Mesenchymal stem cell (in vitro differentiated cells and primary cell): Measurements from ENCODE around the gene TRIM24.

Source experiments
- DNase-seq: peaks from one replicate; pipeline ENCODE4 v3.0.0-alpha.2; 2013
- H2AFZ ChIP-seq: one replicate; pipeline ENCODE4 v1.6.1; 2013; ENCODE audit warnings: low read depth, mild to moderate bottlenecking, control low read depth, inconsistent platforms, low read length, moderate library complexity
- H2AK5ac ChIP-seq: 2 replicates; pipeline ENCODE4 v1.6.1; 2013; ENCODE audit warnings: low read length, moderate library complexity, mild to moderate bottlenecking, inconsistent platforms; ENCODE audit not compliant: severe bottlenecking
- H2BK120ac ChIP-seq: one replicate; pipeline ENCODE4 v1.6.1; 2013; ENCODE audit warnings: low read depth, mild to moderate bottlenecking, inconsistent platforms, low read length, moderate library complexity
- H2BK12ac ChIP-seq, 2 experiments: one replicate each; pipeline ENCODE4 v1.6.1; 2013; ENCODE audit warnings: inconsistent platforms in 2 of 2, low read length in 2 of 2, mild to moderate bottlenecking in 2 of 2, moderate library complexity in 2 of 2, control low read depth in 1 of 2
- H2BK15ac ChIP-seq: one replicate; pipeline ENCODE4 v1.6.1; 2013; ENCODE audit warnings: mild to moderate bottlenecking, low read depth, inconsistent platforms; ENCODE audit not compliant: poor library complexity, severe bottlenecking
- H2BK5ac ChIP-seq: 2 replicates; pipeline ENCODE4 v1.6.1; 2013; ENCODE audit warnings: low read depth, mild to moderate bottlenecking, low read length, control low read depth, inconsistent platforms; ENCODE audit not compliant: poor library complexity, severe bottlenecking
- H3K14ac ChIP-seq, 2 experiments: one replicate each; pipeline ENCODE4 v1.6.1; 2013; ENCODE audit warnings: inconsistent platforms in 2 of 2, low read length in 2 of 2, control low read depth in 1 of 2, mild to moderate bottlenecking in 1 of 2, moderate library complexity in 1 of 2
- H3K18ac ChIP-seq, 2 experiments: one replicate each; pipeline ENCODE4 v1.6.1; 2013; ENCODE audit warnings: inconsistent platforms in 2 of 2, low read length in 2 of 2, control low read depth in 1 of 2, low read depth in 1 of 2, mild to moderate bottlenecking in 1 of 2
- H3K23ac ChIP-seq, 2 experiments: one replicate each; pipeline ENCODE4 v1.6.1; 2013; ENCODE audit warnings: inconsistent platforms in 2 of 2, low read length in 2 of 2, mild to moderate bottlenecking in 2 of 2, moderate library complexity in 2 of 2, control low read depth in 1 of 2
- H3K27ac ChIP-seq: 2 replicates; pipeline ENCODE4 v1.5.1; 2013; ENCODE audit warnings: mild to moderate bottlenecking, moderate library complexity, low read length, control low read depth, inconsistent platforms; ENCODE audit not compliant: poor library complexity, severe bottlenecking
- H3K27me3 ChIP-seq, 2 experiments: 2 replicates each; pipeline versions ENCODE4 v1.6.1 to v1.7.0; 2013; ENCODE audit warnings: low read length in 2 of 2, mild to moderate bottlenecking in 2 of 2, moderate library complexity in 2 of 2, control low read depth in 1 of 2, inconsistent platforms in 1 of 2; ENCODE audit not compliant: control insufficient read depth in 1 of 2, insufficient read depth in 1 of 2
- H3K36me3 ChIP-seq, 2 experiments: 2 replicates each; pipeline versions ENCODE4 v1.6.1 to v1.7.0; 2013; ENCODE audit warnings: low read length in 2 of 2, control low read depth in 1 of 2, inconsistent platforms in 1 of 2, low read depth in 1 of 2, mild to moderate bottlenecking in 1 of 2; ENCODE audit not compliant: insufficient read depth in 2 of 2, control insufficient read depth in 1 of 2
- H3K4ac ChIP-seq, 2 experiments: one replicate each; pipeline ENCODE4 v1.6.1; 2013; ENCODE audit warnings: inconsistent platforms in 2 of 2, low read length in 2 of 2, mild to moderate bottlenecking in 2 of 2, moderate library complexity in 2 of 2, control low read depth in 1 of 2, low read depth in 1 of 2
- H3K4me1 ChIP-seq: 2 replicates; pipeline ENCODE4 v1.6.1; 2013; ENCODE audit warnings: low read depth, low read length, control low read depth; ENCODE audit not compliant: control insufficient read depth, insufficient read depth
- H3K4me2 ChIP-seq: 2 replicates; pipeline ENCODE4 v1.6.1; 2013; ENCODE audit warnings: low read length, mild to moderate bottlenecking, inconsistent platforms; ENCODE audit not compliant: poor library complexity, severe bottlenecking
- H3K4me3 ChIP-seq, 2 experiments: 2 replicates each; pipeline versions ENCODE4 v1.5.1 to v1.7.0; 2013; ENCODE audit warnings: low read length in 2 of 2, mild to moderate bottlenecking in 2 of 2, control low read depth in 1 of 2, low read depth in 1 of 2; ENCODE audit not compliant: insufficient read depth in 1 of 2
- H3K79me1 ChIP-seq: replicated peaks from 2 replicates; pipeline ENCODE4 v1.6.1; 2013; ENCODE audit warnings: mild to moderate bottlenecking, control low read depth, low read length, inconsistent platforms; ENCODE audit not compliant: poor library complexity, severe bottlenecking
- H3K9ac ChIP-seq: 2 replicates; pipeline ENCODE4 v1.7.0; 2013; ENCODE audit warnings: mild to moderate bottlenecking, low read length, moderate library complexity
- H3K9me3 ChIP-seq: 2 replicates; pipeline ENCODE4 v1.7.0; 2013; ENCODE audit warnings: mild to moderate bottlenecking, low read length; ENCODE audit not compliant: control insufficient read depth
- H4K8ac ChIP-seq: one replicate; pipeline ENCODE4 v1.6.1; 2013; ENCODE audit warnings: inconsistent platforms, mild to moderate bottlenecking, low read length, moderate library complexity
- H4K91ac ChIP-seq: one replicate; pipeline ENCODE4 v1.6.1; 2013; ENCODE audit warnings: mild to moderate bottlenecking, low read length, inconsistent platforms
- WGBS: methylation state at CpG from one replicate; pipeline ENCODE4 v1.1.7; 2013; ENCODE audit warnings: mixed read lengths; 5-methylcytosine and 5-hydroxymethylcytosine counted together

TRIM24 gene

DNA sequence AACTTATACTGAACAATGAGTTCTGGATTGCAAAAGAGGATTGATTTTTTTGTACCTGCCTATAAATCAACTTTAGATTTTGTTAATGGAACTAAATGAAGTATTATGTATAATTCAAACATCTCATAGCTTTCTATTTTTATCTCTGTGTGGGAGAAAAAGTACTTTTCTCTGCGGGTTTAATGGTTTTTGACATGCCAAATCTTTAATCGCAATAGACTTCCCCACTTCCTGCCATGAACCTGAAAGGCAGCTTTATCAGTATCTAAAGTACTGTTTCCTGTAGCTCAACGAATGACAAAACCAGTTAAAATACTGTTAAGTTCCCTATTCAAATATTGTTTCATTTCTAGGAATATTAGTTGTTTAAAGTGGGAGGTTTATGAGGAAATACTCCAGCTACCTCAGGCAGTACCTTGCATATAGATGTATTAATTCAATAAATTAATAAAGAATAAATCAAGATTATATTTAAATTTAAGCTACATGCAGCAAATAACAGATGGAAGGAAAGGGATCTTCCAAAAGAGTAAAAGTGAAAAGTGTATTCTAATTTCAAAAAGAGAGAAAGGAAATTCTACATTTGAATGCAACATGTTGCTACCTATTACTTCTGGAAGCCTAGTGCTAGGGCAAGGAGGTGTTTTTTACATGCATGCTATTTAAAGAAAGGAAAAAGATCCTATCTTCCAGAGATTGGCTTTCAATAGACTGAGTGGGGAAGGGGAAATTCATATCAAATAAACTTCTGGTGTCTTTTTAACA, 165.2 kb downstream of the TRIM24 start:
- Histone ChIP-seq H4K8ac (no peak overlapping the region), H2BK5ac (no peak overlapping the region), H2BK120ac (no peak overlapping the region), H3K9me3 (no peaks in the 10 kb centered on the region), H3K27ac (no peak overlapping the region), H2BK12ac (no peak overlapping the region), H3K4ac (no peak overlapping the region), H3K36me3 (no peaks in the 10 kb centered on the region), H3K18ac (no peak overlapping the region), H3K4me2 (no peak overlapping the region), H2AK5ac (no peak overlapping the region), H3K27me3 (peaks cover 0 to 4% of the 10 kb centered on the region in 2 experiments), H4K91ac (no peak overlapping the region), H3K4me1 (no peaks in the 10 kb centered on the region), H3K79me1 (no peaks in the 10 kb centered on the region), H3K4me3 (no peak overlapping the region), H3K14ac (no peak overlapping the region), H2BK15ac (no peak overlapping the region), H3K23ac (no peak overlapping the region), H2AFZ (no peak overlapping the region), H3K9ac (no peak overlapping the region)
- WGBS: no CpG with 5 or more reads among the region's 3 CpGs
- no peak for DNase-seq

DNA sequence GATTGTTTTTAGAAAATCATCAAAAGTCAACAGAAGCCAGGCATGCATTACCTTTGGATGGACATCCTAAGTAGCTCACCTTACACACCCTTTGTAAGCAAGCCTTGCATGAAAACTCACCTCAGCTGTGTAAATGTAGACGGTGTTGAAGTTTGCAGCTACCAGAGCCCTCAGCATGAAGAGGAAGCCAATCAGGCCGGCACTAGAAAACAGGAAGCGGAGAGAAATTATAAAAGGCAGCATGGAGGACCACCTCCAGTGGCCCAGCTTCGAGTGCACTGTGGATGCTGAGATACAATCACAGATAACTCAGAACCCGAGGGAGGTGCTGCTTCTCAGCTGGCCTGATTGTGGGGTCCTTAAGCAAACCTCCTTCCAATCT, 165.8 kb downstream of the TRIM24 start:
- H4K91ac ChIP-seq: no peak overlapping the region
- H3K4me3 ChIP-seq: no peak overlapping the region
- H3K4me2 ChIP-seq: no peak overlapping the region
- no peak overlapping the region for H2AFZ ChIP-seq
- H2BK15ac ChIP-seq: no peak overlapping the region
- H3K9me3 ChIP-seq: no peaks in the 10 kb centered on the region
- no peaks in the 10 kb centered on the region for H3K4me1 ChIP-seq
- no peak overlapping the region for H2AK5ac ChIP-seq
- no peak for DNase-seq
- no peak overlapping the region for H3K27ac ChIP-seq
- no peaks in the 10 kb centered on the region for H3K36me3 ChIP-seq
- H2BK12ac ChIP-seq: no peak overlapping the region
- no peak overlapping the region for H2BK120ac ChIP-seq
- 62% methylated on average over 5 of the region's 5 CpGs for WGBS
- no peak overlapping the region for H2BK5ac ChIP-seq
- H3K14ac ChIP-seq: no peak overlapping the region
- H3K23ac ChIP-seq: no peak overlapping the region
- no peak overlapping the region for H3K4ac ChIP-seq
- no peaks in the 10 kb centered on the region for H3K79me1 ChIP-seq
- no peak overlapping the region for H4K8ac ChIP-seq
- no peak overlapping the region for H3K18ac ChIP-seq
- H3K9ac ChIP-seq: no peak overlapping the region
- peaks cover 0 to 4% of the 10 kb centered on the region in 2 experiments for H3K27me3 ChIP-seq

DNA sequence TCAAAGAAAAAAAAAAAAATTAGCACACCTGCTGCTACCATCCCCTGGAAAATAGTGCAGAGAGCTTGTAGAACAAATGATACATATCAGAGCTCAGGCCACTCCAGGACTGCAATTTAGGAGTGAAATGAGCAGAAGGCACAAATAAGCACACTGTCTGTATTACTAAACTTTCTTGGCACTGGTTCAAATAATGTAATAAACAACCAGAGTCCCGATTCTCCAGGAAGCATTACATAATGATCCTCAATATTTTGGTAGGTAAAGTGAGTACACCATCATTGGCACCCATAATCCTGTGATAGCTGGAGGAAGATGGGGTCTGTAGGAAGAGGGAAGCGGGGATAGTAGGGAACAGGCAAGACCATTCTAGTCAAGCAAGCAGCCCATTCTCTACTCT, 166.8 kb downstream of the TRIM24 start:
- H3K27ac ChIP-seq: no peak overlapping the region
- no peak overlapping the region for H2BK5ac ChIP-seq
- no peak overlapping the region for H4K8ac ChIP-seq
- no peak overlapping the region for H3K4me2 ChIP-seq
- H2AFZ ChIP-seq: no peak overlapping the region
- no peak overlapping the region for H3K4ac ChIP-seq
- H2AK5ac ChIP-seq: no peak overlapping the region
- H3K14ac ChIP-seq: no peak overlapping the region
- H2BK120ac ChIP-seq: no peak overlapping the region
- no peak overlapping the region for H3K4me3 ChIP-seq
- peaks cover 0 to 4% of the 10 kb centered on the region in 2 experiments for H3K27me3 ChIP-seq
- no peak overlapping the region for H2BK15ac ChIP-seq
- H3K36me3 ChIP-seq: no peaks in the 10 kb centered on the region
- no peak overlapping the region for H3K9ac ChIP-seq
- no peaks in the 10 kb centered on the region for H3K9me3 ChIP-seq
- WGBS: no CpG with 5 or more reads among the region's 2 CpGs
- no peak for DNase-seq
- peaks cover 2% of the 10 kb centered on the region for H3K4me1 ChIP-seq
- no peaks in the 10 kb centered on the region for H3K79me1 ChIP-seq
- no peak overlapping the region for H3K23ac ChIP-seq
- no peak overlapping the region for H3K18ac ChIP-seq
- no peak overlapping the region for H2BK12ac ChIP-seq
- H4K91ac ChIP-seq: no peak overlapping the region

DNA sequence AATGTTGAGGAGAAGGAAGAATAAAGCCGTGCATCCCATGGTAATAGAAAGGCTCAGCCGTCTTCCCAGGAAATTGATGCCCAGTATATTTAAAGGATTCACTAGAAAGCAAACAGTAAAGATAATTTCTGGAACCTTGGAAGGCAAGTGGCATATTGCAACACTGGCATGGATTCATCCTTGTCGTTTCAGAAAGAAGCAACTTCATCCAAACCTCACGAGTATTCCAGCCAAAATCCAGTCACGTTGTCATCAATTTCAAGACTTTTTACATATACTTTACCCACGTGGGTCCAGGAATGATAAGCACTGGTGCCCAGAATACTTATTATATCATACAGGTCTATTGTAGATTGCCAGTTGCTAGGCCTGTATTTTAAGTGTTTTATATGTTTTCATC, 167.3 kb downstream of the TRIM24 start:
- H3K79me1 ChIP-seq: no peaks in the 10 kb centered on the region
- H3K4me1 ChIP-seq: peaks cover 2% of the 10 kb centered on the region
- no peak overlapping the region for H2AFZ ChIP-seq
- no peak overlapping the region for H3K9ac ChIP-seq
- H3K27ac ChIP-seq: no peak overlapping the region
- no peak overlapping the region for H3K4me2 ChIP-seq
- no peak for DNase-seq
- no peak overlapping the region for H3K4me3 ChIP-seq
- no peak overlapping the region for H2BK5ac ChIP-seq
- no peak overlapping the region for H4K8ac ChIP-seq
- H3K18ac ChIP-seq: no peak overlapping the region
- H3K4ac ChIP-seq: no peak overlapping the region
- no peaks in the 10 kb centered on the region for H3K36me3 ChIP-seq
- 87% methylated on average over 4 of the region's 6 CpGs for WGBS
- no peak overlapping the region for H2AK5ac ChIP-seq
- H4K91ac ChIP-seq: no peak overlapping the region
- no peak overlapping the region for H2BK15ac ChIP-seq
- no peak overlapping the region for H3K23ac ChIP-seq
- no peak overlapping the region for H3K14ac ChIP-seq
- peaks cover 0 to 4% of the 10 kb centered on the region in 2 experiments for H3K27me3 ChIP-seq
- H2BK12ac ChIP-seq: no peak overlapping the region
- no peaks in the 10 kb centered on the region for H3K9me3 ChIP-seq
- no peak overlapping the region for H2BK120ac ChIP-seq
